Measurements from ENCODE around the gene ENPP3.

The ENPP3 gene

DNA sequence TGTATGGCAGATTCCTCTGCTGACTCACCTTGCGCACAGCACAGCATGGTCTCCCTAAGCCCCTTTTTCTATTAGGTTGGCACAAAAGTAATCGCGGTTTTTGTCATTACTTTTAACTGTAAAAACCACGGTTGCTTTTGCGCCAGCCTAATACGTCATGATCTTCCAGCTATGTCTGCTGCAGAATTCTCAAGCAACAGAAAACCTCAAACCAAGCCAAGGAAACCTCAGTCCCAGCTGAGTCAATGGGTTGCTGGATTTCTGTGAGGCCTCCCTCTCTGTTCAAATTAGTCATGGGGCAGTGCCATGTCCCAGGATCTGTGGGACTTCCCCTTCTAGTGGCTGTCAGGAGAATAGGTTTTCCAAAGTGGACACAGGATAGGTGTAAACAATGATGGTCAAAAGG is 155.0 kb downstream of the ENPP3 start:
- TF ChIP-seq ZNF26 (tag by site-specific recombination; IDR thresholded peaks at IDR 0.05): no peak
- TF ChIP-seq SP2 (tag by site-specific recombination; IDR thresholded peaks at IDR 0.05): no peak
- no peak for TF ChIP-seq ZFHX2 (tag by site-specific recombination; conservative IDR thresholded peaks at IDR 0.05)
- no peak for TF ChIP-seq HOXC10 (CRISPR knock-in tag; IDR thresholded peaks at IDR 0.05)
- no peak for TF ChIP-seq ZNF324 (tag by site-specific recombination; IDR thresholded peaks at IDR 0.05)
- POLR2A ChIA-PET: no interaction called here
- Histone ChIP-seq H3K36me3 (ENCODE audit: control insufficient read depth in 2 of 2, insufficient read depth in 1 of 2, low read length in 2 of 2) (no peaks in the 10 kb centered on the region), H3K4me1 (ENCODE audit: control insufficient read depth, insufficient read depth, low read length) (no peaks in the 10 kb centered on the region), H3K4me3 (ENCODE audit: low read depth, low read length) (no peak overlapping the region), H3K27ac (ENCODE audit: extremely low read depth, low read depth, low read length) (no peak overlapping the region), H3K9me3 (ENCODE audit: control insufficient read depth, insufficient read depth, low read depth, low read length) (no peaks in the 10 kb centered on the region)
- CTCF ChIA-PET: interaction anchor here (0.8 to 1.3 kb wide), 5 partner anchors 19 to 119 kb away, joined by 3 to 5 read pairs (median 5); no protein-coding TSS in a partner anchor

- Histone ChIP-seq H3K27ac (ENCODE audit: extremely low read depth, low read depth, low read length) (no peak overlapping the region), H3K4me3 (ENCODE audit: low read depth, low read length) (no peak overlapping the region), H3K4me1 (ENCODE audit: control insufficient read depth, insufficient read depth, low read length) (no peaks in the 10 kb centered on the region), H3K36me3 (ENCODE audit: control insufficient read depth in 2 of 2, insufficient read depth in 1 of 2, low read length in 2 of 2) (no peaks in the 10 kb centered on the region), H3K9me3 (ENCODE audit: control insufficient read depth, insufficient read depth, low read depth, low read length) (no peaks in the 10 kb centered on the region)
- ChIA-PET CTCF (interaction anchor here (0.6 kb wide), 1 partner anchor 29 kb away, joined by 4 read pairs; no protein-coding TSS in a partner anchor), POLR2A (no interaction called here)
- TF ChIP-seq ZNF266 (tag by site-specific recombination; IDR thresholded peaks at IDR 0.05; ENCODE audit: low read depth): no peak
Measured at GRCh38 chr6:131795366-131795765, 158.3 kb downstream of the ENPP3 start.
